ENCODE data around the gene IL1R2. TPM values are rescaled to one million over a fixed set of nuclear protein-coding genes. Genes with fewer than 3 reads are reported as not detected.

IL1R2 gene
- total RNA-seq, 4 donors from 2014 or later: 2.1 to 13.1 (median 5.8) TPM

DNA sequence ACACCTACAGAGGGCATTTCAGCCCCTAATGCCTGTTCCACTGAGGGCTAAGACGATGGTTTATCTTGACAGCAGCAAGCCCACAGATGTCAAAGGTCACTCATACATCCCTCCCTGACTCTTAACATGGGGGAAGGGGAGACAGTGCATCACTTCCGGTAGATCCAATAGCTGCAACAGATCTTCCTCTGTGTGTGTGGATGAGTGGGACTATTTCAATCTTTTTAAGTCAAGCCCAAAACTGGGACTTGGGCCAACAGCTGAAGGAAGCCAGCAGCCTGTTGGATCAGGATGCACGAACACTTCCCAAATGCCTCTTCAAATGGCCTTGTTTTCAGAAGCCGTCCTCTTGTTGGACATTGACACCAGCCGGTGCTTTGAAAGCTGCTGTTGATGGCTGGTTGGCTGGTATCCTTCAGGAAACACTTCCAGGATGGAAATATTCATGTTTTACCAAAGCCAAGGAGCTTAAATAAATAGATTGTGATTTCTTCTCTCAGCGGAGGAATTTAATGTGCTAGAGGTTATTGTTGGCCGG, 59.2 kb downstream of the IL1R2 start:
- in situ Hi-C loops (cut with MboI; ENCODE audit: low sequenced_read_pairs in 4 of 4) (no loop called here), intact Hi-C loops (cut with DNase I; ENCODE audit: low total_unique reads) (no loop called here)
- TF ChIP-seq POLR2A (IDR thresholded peaks at IDR 0.05): no peak
- TF ChIP-seq, protein P1, sequence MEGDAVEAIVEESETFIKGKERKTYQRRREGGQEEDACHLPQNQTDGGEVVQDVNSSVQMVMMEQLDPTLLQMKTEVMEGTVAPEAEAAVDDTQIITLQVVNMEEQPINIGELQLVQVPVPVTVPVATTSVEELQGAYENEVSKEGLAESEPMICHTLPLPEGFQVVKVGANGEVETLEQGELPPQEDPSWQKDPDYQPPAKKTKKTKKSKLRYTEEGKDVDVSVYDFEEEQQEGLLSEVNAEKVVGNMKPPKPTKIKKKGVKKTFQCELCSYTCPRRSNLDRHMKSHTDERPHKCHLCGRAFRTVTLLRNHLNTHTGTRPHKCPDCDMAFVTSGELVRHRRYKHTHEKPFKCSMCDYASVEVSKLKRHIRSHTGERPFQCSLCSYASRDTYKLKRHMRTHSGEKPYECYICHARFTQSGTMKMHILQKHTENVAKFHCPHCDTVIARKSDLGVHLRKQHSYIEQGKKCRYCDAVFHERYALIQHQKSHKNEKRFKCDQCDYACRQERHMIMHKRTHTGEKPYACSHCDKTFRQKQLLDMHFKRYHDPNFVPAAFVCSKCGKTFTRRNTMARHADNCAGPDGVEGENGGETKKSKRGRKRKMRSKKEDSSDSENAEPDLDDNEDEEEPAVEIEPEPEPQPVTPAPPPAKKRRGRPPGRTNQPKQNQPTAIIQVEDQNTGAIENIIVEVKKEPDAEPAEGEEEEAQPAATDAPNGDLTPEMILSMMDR (IDR thresholded peaks at IDR 0.05 in 4 of 5, conservative IDR thresholded peaks at IDR 0.05 in 1 of 5): no peak
- peaks cover 33 to 42% of the 10 kb centered on the region in 2 donors for H3K4me1 ChIP-seq
- H3K9me3 ChIP-seq: no peaks in the 10 kb centered on the region
- no peaks in the 10 kb centered on the region for H3K27me3 ChIP-seq
- H3K36me3 ChIP-seq: no peaks in the 10 kb centered on the region
- ATAC-seq (peak; percentile 42 to 48), DNase-seq (peak; percentile 73 to 85)
- peak overlapping the region; percentile 67 to 79 (median 72) for H3K27ac ChIP-seq
- H3K4me3 ChIP-seq: no peak overlapping the region

DNA sequence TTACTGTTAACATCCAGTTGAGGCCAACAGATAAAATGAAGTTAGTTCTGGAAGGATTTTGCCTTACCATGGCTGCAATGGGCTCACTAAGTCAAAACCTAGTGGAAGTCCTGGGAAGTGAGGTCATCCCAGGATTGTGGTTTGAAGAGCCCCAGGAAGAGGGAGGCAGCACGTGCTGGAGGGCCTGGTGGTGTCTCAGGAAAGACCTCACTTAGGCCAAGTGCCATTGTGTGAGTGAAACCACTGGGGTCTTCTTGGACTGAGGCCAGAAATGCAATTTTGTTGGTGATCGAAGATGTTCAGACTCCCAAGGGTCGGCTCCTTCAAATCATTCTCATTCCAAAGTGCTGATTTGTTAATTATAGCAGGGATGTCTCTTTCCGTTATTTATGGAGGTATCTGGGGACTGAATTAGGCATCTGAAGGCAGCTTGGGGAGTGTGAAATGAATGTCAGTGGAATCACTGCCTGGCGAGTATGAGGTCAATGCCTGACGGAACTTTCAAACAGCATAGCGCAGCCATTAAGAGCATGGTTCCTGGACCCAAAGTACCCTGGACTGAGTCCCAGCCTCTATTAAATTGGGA, 60.0 kb downstream of the IL1R2 start:
- TF ChIP-seq POLR2A (IDR thresholded peaks at IDR 0.05): no peak
- TF ChIP-seq, protein P1 (IDR thresholded peaks at IDR 0.05 in 4 of 5, conservative IDR thresholded peaks at IDR 0.05 in 1 of 5): no peak
- H3K4me1 ChIP-seq: peaks cover 33 to 42% of the 10 kb centered on the region in 2 donors
- DNase-seq (peak in 1 of 2 donors; percentile 37), ATAC-seq (no peak)
- H3K9me3 ChIP-seq: no peaks in the 10 kb centered on the region
- H3K27me3 ChIP-seq: no peaks in the 10 kb centered on the region
- peak overlapping the region; percentile 67 to 79 (median 72) for H3K27ac ChIP-seq
- in situ Hi-C loops (cut with MboI; ENCODE audit: low sequenced_read_pairs in 4 of 4): no loop called here
- intact Hi-C loops (cut with DNase I; ENCODE audit: low total_unique reads): no loop called here
- no peak overlapping the region for H3K4me3 ChIP-seq
- H3K36me3 ChIP-seq: no peaks in the 10 kb centered on the region

DNA sequence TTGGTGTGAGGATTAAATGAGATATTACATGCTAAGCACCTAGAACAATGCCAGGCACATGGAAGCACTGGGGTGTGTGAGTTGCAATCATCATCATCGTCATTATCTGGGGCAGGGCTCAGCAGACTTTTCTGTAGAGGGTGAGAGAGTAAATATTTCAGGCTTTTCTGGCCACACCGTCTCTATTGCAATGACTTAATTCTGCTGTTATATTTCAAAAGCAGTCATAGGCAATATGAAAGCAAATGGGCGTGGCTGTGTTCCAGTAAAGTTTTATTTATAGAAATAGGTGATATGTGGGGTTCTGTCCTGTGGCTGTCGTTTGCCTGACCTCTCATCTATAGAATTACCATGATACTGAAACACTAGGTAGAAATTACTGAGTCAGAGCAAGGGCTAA, 60.6 kb downstream of the IL1R2 start:
- H3K27ac ChIP-seq: peak overlapping the region; percentile 67 to 79 (median 72)
- TF ChIP-seq POLR2A (IDR thresholded peaks at IDR 0.05): no peak
- TF ChIP-seq, protein P1 (IDR thresholded peaks at IDR 0.05 in 4 of 5, conservative IDR thresholded peaks at IDR 0.05 in 1 of 5): no peak
- in situ Hi-C loops (cut with MboI; ENCODE audit: low sequenced_read_pairs in 4 of 4): no loop called here
- intact Hi-C loops (cut with DNase I; ENCODE audit: low total_unique reads): no loop called here
- no peak for DNase-seq
- H3K27me3 ChIP-seq: no peaks in the 10 kb centered on the region
- no peak for ATAC-seq
- peaks cover 33 to 42% of the 10 kb centered on the region in 2 donors for H3K4me1 ChIP-seq
- H3K9me3 ChIP-seq: no peaks in the 10 kb centered on the region
- H3K36me3 ChIP-seq: no peaks in the 10 kb centered on the region
- no peak overlapping the region for H3K4me3 ChIP-seq

DNA sequence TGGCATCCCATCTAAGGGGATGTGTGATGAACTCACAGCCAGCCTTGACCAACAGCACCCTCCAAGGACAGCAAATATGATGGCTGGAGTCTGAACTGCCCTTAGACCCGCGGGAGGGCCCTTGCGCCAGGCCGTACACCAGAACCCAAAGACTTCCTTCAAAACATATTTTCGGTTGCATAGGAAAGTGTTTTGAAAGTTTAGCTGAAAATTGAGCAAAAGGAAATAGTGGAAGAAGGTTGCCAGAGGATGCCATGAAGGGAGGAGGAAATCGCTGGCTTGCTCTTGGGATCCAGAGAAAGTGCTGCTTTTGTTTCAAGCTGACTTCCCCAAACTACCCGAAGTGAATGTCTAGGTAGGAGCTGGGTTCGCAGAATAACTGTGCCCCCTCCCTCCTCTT, 61.3 kb downstream of the IL1R2 start:
- H3K27ac ChIP-seq: peak overlapping the region; percentile 67 to 79 (median 72)
- intact Hi-C loops (cut with DNase I; ENCODE audit: low total_unique reads): no loop called here
- DNase-seq: no peak

More for the DNA sequence above, 61.3 kb downstream of the IL1R2 start:
- no peak overlapping the region for H3K4me3 ChIP-seq
- no peak for ATAC-seq
- H3K4me1 ChIP-seq: peaks cover 33 to 42% of the 10 kb centered on the region in 2 donors
- no peaks in the 10 kb centered on the region for H3K9me3 ChIP-seq
- H3K27me3 ChIP-seq: no peaks in the 10 kb centered on the region
- in situ Hi-C loops (cut with MboI; ENCODE audit: low sequenced_read_pairs in 4 of 4): no loop called here
- TF ChIP-seq POLR2A (IDR thresholded peaks at IDR 0.05): no peak
- TF ChIP-seq, protein P1 (IDR thresholded peaks at IDR 0.05 in 4 of 5, conservative IDR thresholded peaks at IDR 0.05 in 1 of 5): no peak
- no peaks in the 10 kb centered on the region for H3K36me3 ChIP-seq

Measured in gastrocnemius medialis (tissue), 4 donors.